ENCODE measurements around the gene RBM38. TPM values are rescaled to one million over a fixed set of nuclear protein-coding genes. Genes with fewer than 3 reads are reported as not detected.

Gene RBM38
- total RNA-seq (2013; cell fraction: nucleolus; rRNA removed): 58.6 and 73.2 TPM in 2 replicates
- total RNA-seq (2014; rRNA removed) (68.6 and 79.7 TPM in 2 replicates), total RNA-seq (2014; rRNA removed; fragmentation: Illumina TruSeq; extraction: Trizol) (23.2 and 27.5 TPM in 2 replicates), total RNA-seq (2021) (102 and 104 TPM in 2 replicates), polyA plus RNA-seq (2011; rRNA removed) (29.9 and 57.3 TPM in 2 replicates), polyA plus RNA-seq (2014; fragmentation: Illumina TruSeq; extraction: Trizol) (4.3 and 22.9 TPM in 2 replicates), polyA plus RNA-seq (2014; fragmentation: Nextera tagmentation; extraction: Ambion mirVana) (1 to 10 TPM in 1 of 2 experiments, under 1 TPM in 1; 0.32 to 1.3 TPM), polyA plus RNA-seq (2014; rRNA removed) (118 and 127 TPM in 2 replicates), polyA plus RNA-seq (2016; fragmentation: Nextera tagmentation; extraction: Ambion mirVana) (10 to 100 TPM; 10.4 to 13.2 TPM), polyA minus RNA-seq (2011; rRNA and poly(A)+ RNA removed) (24.3 and 61.6 TPM in 2 replicates), Bru-seq, nascent RNA (percentile 98 among the genes with signal in this experiment), BruChase-seq, experiment 1, labeled RNA remaining after a 6-hour chase (percentile 96 among the genes with signal in this experiment), BruChase-seq, experiment 2, labeled RNA remaining after a 2-hour chase (percentile 97 among the genes with signal in this experiment)
- polyA plus RNA-seq (2011; ENCODE audit: low read depth): 37.7 TPM
- 90.6 and 104 TPM in 2 replicates for polyA plus RNA-seq (2011; cell fraction: cytosol; rRNA removed)
- polyA plus RNA-seq (2011; cell fraction: nucleus; rRNA removed): 86.7 and 88.5 TPM in 2 replicates
- polyA plus RNA-seq (2012): 96.5 and 121 TPM in 2 replicates
- 39.3 and 39.8 TPM in 2 replicates for polyA minus RNA-seq (2011; cell fraction: cytosol; rRNA and poly(A)+ RNA removed)
- polyA minus RNA-seq (2011; cell fraction: nucleus; rRNA and poly(A)+ RNA removed): 16.6 and 21.1 TPM in 2 replicates
- long read RNA-seq, experiment 1, partial matches to known transcripts: 2 of 14 reads
- long read RNA-seq, experiment 1, other reads (novel, unspliced or antisense): 6 of 14 reads
- long read RNA-seq, experiment 2, partial matches to known transcripts: 0 of 1 reads
- long read RNA-seq, experiment 2, other reads (novel, unspliced or antisense): 1 of 1 reads

DNA sequence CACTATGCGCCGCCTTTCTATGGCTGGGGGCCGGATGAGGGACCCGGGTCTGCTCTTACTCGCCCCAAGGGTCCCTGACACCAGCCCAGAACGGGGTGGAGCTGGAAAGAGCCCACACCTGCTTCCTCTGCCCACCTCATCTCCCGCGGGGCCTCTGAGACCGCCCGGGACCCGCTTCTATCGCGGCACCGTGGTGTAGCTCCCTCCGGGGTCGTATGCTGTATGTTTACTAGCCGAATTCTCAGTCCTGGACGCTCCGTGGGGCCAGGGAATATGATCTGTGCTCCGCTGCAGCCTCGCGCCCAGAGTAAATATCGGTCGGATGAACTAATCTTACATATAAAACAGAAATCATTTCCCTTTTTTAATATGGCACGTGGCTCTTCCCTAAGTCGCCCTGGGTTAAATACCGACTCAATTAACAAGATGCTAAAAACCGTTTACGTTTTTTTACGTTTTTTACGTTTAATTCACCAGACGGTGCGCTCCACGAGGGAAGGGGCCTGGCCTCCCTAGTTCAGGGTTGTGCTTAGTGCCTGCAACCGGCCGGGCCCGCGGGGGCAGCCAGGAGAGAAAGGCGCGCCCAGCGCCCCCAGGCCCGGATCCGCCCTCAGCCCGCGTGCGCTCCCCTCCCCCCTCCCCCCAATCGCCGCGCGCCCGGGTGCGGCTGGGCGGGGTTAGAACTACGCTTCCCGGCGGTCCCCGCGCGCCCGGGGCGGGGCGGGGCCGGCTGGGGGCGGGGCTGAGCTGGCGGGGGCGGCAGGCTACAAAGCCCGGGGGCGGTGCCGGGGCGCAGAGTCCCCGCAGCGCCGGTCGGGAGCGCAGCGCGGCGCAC lies at the start of gene RBM38:
RBM38 (plus strand) TSS at position 793 of the 835 bp plus-strand sequence. CDS start 186 bp downstream, outside the sequence.
- DNase-seq (ENCODE audit: low read depth, low spot score): no peak
- intact Hi-C loops (cut with micrococcal nuclease; ENCODE audit: unreplicated experiment) (loop anchor here (10.0 kb wide), 1 partner anchor 294 kb away; no protein-coding TSS in a partner anchor), in situ Hi-C loops (cut with MboI) (loop anchor here (10.0 to 25.0 kb wide), 4 partner anchors 294 to 1614 kb away; partner anchors contain the start of genes CTSZ and STX16)
- peaks cover 9% of the 10 kb centered on the region for H4K20me1 ChIP-seq (ENCODE audit: control insufficient read depth, insufficient read depth)
- ChIA-PET POLR2A (interaction anchor here (0.9 to 4.2 kb wide), 11 partner anchors 9 to 229 kb away, joined by 3 to 58 read pairs (median 5); partner anchors contain the start of gene ZBP1), RAD21 (ENCODE audit: unreplicated experiment) (interaction anchor here (0.9 to 5.0 kb wide), 15 partner anchors 8 to 230 kb away, joined by 3 to 37 read pairs (median 10); partner anchors contain the start of gene ZBP1), CTCF (interaction anchor here (1.3 to 3.8 kb wide), 12 partner anchors 8 to 108 kb away, joined by 3 to 27 read pairs (median 6); no protein-coding TSS in a partner anchor), SMC1A (ENCODE audit: uncharacterized antibody, unreplicated experiment) (interaction anchor here (0.8 to 2.9 kb wide), 12 partner anchors 9 to 105 kb away, joined by 3 to 28 read pairs (median 7); no protein-coding TSS in a partner anchor)
- TSS peak; percentile 94 for BruUV-seq (replicated peaks)
- peak within 1 kb of the TSS; percentile 96 for H3K9ac ChIP-seq (ENCODE audit: control insufficient read depth, insufficient read depth, low read length)
- H2AFZ ChIP-seq (ENCODE audit: control insufficient read depth, low read depth, low read length): peak within 1 kb of the TSS; percentile 2
- WGBS (ENCODE audit: insufficient coverage, insufficient replicate concordance, low lambda C conversion rate, missing lambda C conversion rate): 2% methylated on average over 43 of the region's 78 CpGs
- peak within 1 kb of the TSS; percentile 97 for H3K27ac ChIP-seq (ENCODE audit: control insufficient read depth, insufficient read depth)
- peaks cover 9 to 11% of the 10 kb centered on the region in 2 experiments for H3K36me3 ChIP-seq (ENCODE audit: control insufficient read depth in 2 of 2, insufficient read depth in 2 of 2, low read length in 1 of 2)
- H3K79me2 ChIP-seq (ENCODE audit: control insufficient read depth, insufficient read depth, low read length): peaks cover 44% of the 10 kb centered on the region
- FAIRE-seq: no peak
- no peaks in the 10 kb centered on the region for H3K27me3 ChIP-seq (replicated peaks in 1 of 2; ENCODE audit: control insufficient read depth in 2 of 2, insufficient read depth in 2 of 2, low read length in 1 of 2)
- peak within 1 kb of the TSS; percentile 94 for H3K4me3 ChIP-seq
- no peaks in the 10 kb centered on the region for H3K9me3 ChIP-seq (replicated peaks; ENCODE audit: control insufficient read depth, insufficient read depth, low read length)
- peak within 1 kb of the TSS; percentile 99 for H3K4me2 ChIP-seq (ENCODE audit: control insufficient read depth, insufficient read depth)
- H3K4me1 ChIP-seq (ENCODE audit: control insufficient read depth, insufficient read depth, low read length): peaks cover 36% of the 10 kb centered on the region
- peak; percentile 48 for ATAC-seq
- TF ChIP-seq, protein P1, sequence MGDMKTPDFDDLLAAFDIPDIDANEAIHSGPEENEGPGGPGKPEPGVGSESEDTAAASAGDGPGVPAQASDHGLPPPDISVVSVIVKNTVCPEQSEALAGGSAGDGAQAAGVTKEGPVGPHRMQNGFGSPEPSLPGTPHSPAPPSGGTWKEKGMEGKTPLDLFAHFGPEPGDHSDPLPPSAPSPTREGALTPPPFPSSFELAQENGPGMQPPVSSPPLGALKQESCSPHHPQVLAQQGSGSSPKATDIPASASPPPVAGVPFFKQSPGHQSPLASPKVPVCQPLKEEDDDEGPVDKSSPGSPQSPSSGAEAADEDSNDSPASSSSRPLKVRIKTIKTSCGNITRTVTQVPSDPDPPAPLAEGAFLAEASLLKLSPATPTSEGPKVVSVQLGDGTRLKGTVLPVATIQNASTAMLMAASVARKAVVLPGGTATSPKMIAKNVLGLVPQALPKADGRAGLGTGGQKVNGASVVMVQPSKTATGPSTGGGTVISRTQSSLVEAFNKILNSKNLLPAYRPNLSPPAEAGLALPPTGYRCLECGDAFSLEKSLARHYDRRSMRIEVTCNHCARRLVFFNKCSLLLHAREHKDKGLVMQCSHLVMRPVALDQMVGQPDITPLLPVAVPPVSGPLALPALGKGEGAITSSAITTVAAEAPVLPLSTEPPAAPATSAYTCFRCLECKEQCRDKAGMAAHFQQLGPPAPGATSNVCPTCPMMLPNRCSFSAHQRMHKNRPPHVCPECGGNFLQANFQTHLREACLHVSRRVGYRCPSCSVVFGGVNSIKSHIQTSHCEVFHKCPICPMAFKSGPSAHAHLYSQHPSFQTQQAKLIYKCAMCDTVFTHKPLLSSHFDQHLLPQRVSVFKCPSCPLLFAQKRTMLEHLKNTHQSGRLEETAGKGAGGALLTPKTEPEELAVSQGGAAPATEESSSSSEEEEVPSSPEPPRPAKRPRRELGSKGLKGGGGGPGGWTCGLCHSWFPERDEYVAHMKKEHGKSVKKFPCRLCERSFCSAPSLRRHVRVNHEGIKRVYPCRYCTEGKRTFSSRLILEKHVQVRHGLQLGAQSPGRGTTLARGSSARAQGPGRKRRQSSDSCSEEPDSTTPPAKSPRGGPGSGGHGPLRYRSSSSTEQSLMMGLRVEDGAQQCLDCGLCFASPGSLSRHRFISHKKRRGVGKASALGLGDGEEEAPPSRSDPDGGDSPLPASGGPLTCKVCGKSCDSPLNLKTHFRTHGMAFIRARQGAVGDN (IDR thresholded peaks at IDR 0.05): peak; percentile 23; the same call in 1 of the 2 replicates
- TF ChIP-seq, protein P2, sequence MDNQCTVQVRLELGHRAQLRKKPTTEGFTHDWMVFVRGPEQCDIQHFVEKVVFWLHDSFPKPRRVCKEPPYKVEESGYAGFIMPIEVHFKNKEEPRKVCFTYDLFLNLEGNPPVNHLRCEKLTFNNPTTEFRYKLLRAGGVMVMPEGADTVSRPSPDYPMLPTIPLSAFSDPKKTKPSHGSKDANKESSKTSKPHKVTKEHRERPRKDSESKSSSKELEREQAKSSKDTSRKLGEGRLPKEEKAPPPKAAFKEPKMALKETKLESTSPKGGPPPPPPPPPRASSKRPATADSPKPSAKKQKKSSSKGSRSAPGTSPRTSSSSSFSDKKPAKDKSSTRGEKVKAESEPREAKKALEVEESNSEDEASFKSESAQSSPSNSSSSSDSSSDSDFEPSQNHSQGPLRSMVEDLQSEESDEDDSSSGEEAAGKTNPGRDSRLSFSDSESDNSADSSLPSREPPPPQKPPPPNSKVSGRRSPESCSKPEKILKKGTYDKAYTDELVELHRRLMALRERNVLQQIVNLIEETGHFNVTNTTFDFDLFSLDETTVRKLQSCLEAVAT (IDR thresholded peaks at IDR 0.05): peak; percentile 41; the same call in 1 of the 2 replicates
- TF ChIP-seq EGR1 (IDR thresholded peaks at IDR 0.05; ENCODE audit: borderline replicate concordance in 1 of 2, low read depth in 2 of 2, low read length in 2 of 2): peak in 1 of 2 experiments; percentile 54; a peak in 2 of 3 replicates
- TF ChIP-seq SREBF1 (IDR thresholded peaks at IDR 0.05; ENCODE audit: low read length): 0 out of 2 replicates have a peak, but pooled peaks have one; percentile 24
- TF ChIP-seq SREBF2 (IDR thresholded peaks at IDR 0.05; ENCODE audit: low read length): no peak
- TF ChIP-seq POLR2A (IDR thresholded peaks at IDR 0.05; ENCODE audit: low read depth, low read length): peak; percentile 55
- TF ChIP-seq, protein P3, sequence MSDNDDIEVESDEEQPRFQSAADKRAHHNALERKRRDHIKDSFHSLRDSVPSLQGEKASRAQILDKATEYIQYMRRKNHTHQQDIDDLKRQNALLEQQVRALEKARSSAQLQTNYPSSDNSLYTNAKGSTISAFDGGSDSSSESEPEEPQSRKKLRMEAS (IDR thresholded peaks at IDR 0.05; ENCODE audit: low read depth, low read length): peak; percentile 57; the same call in 1 of the 2 replicates
- TF ChIP-seq TCF3 (IDR thresholded peaks at IDR 0.05; ENCODE audit: borderline replicate concordance, insufficient read depth, low read depth, low read length): 0 out of 2 replicates have a peak, but pooled peaks have one; percentile 20
- peak; percentile 23; the same call in 1 of the 2 replicates for TF ChIP-seq NR2C1 (IDR thresholded peaks at IDR 0.05)
- TF ChIP-seq, protein P4, sequence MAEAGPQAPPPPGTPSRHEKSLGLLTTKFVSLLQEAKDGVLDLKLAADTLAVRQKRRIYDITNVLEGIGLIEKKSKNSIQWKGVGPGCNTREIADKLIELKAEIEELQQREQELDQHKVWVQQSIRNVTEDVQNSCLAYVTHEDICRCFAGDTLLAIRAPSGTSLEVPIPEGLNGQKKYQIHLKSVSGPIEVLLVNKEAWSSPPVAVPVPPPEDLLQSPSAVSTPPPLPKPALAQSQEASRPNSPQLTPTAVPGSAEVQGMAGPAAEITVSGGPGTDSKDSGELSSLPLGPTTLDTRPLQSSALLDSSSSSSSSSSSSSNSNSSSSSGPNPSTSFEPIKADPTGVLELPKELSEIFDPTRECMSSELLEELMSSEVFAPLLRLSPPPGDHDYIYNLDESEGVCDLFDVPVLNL (IDR thresholded peaks at IDR 0.05; ENCODE audit: low read depth, low read length): no peak

All from GM12878 (cell line).